Right lobe of liver (tissue), 4 donors: Measurements from ENCODE around the gene SYNGR3.

Experiments used
- CTCF ChIP-seq, 4 donors: fragments of 200-600 bp in 3 of 4; fragments of 450-650 bp in 1 of 4; IDR thresholded peaks; one replicate each; pipeline versions ENCODE4 v1.5.1 to v1.8.0; 2016 to 2022; ENCODE audit warnings: antibody characterized with exemption in 4 of 4, mild to moderate bottlenecking in 2 of 4
- POLR2A ChIP-seq: fragments of 450-650 bp; IDR thresholded peaks from one replicate; pipeline ENCODE4 v1.6.1; 2017; ENCODE audit warnings: antibody characterized with exemption, mild to moderate bottlenecking
- donor health status: DM: no; HTN: no; CAD: no.
- donor health status: DM: no; HTN: no; CAD: no.
- donor health status: DM: no; HTN: yes; CAD: no.

GRCh38 chr16:2013527-2013926 is 23.8 kb downstream of the SYNGR3 start:
- TF ChIP-seq POLR2A, result no peak
- no peak for TF ChIP-seq CTCF (IDR thresholded peaks at IDR 0.05)
